GM23338 (cell line): ENCODE data around the gene RANGAP1. TPM values are rescaled to one million over a fixed set of nuclear protein-coding genes. Genes with fewer than 3 reads are reported as not detected.

Source experiments
- ATAC-seq: fragments of 200-7000 bp; cut with Tn5 transposase; 3 replicates; pipeline ENCODE4 v1.9.1; 2020
- DNase-seq: peaks from one replicate; pipeline ENCODE4 v3.0.0-alpha.2; 2015; ENCODE audit warnings: low spot score
- H2AFZ ChIP-seq: fragments of 200-600 bp; sonication (generic); 2 replicates; pipeline ENCODE4 v1.8.0; 2016; ENCODE audit warnings: antibody characterized with exemption, mild to moderate bottlenecking, moderate library complexity
- H3F3A ChIP-seq: fragments of 200-600 bp; sonication (generic); replicated peaks from 2 replicates; pipeline ENCODE4 v1.8.0; 2017; ENCODE audit warnings: antibody characterized with exemption, mixed run types, low read depth
- H3K27ac ChIP-seq: fragments of 200-600 bp; sonication (generic); 2 replicates; pipeline ENCODE4 v1.6.1; 2016; ENCODE audit warnings: low read depth
- H3K27me3 ChIP-seq: fragments of 200-600 bp; sonication (generic); 2 replicates; pipeline ENCODE4 v1.8.0; 2016; ENCODE audit warnings: mild to moderate bottlenecking, mixed run types, moderate library complexity; ENCODE audit not compliant: insufficient read depth
- H3K36me3 ChIP-seq: fragments of 200-600 bp; sonication (generic); 2 replicates; pipeline ENCODE4 v1.8.0; 2016; ENCODE audit warnings: mild to moderate bottlenecking; ENCODE audit not compliant: insufficient read depth
- H3K4me1 ChIP-seq: fragments of 200-600 bp; sonication (generic); 2 replicates; pipeline ENCODE4 v1.8.0; 2016; ENCODE audit warnings: mild to moderate bottlenecking, moderate library complexity; ENCODE audit not compliant: insufficient read depth
- H3K4me2 ChIP-seq: fragments of 200-600 bp; sonication (generic); 2 replicates; pipeline ENCODE4 v1.7.1; 2017; ENCODE audit warnings: mixed run types
- H3K4me3 ChIP-seq: fragments of 200-600 bp; sonication (generic); 2 replicates; pipeline ENCODE4 v1.6.1; 2016; ENCODE audit warnings: mixed run types
- H3K79me2 ChIP-seq: fragments of 200-600 bp; sonication (generic); replicated peaks from 2 replicates; pipeline ENCODE4 v1.8.0; 2017; ENCODE audit warnings: mild to moderate bottlenecking; ENCODE audit not compliant: insufficient read depth
- H3K9me2 ChIP-seq: fragments of 200-600 bp; sonication (generic); 2 replicates; pipeline ENCODE4 v1.8.0; 2017; ENCODE audit not compliant: insufficient read depth
- H4K20me1 ChIP-seq: fragments of 200-600 bp; sonication (generic); replicated peaks from 2 replicates; pipeline ENCODE4 v1.8.0; 2017; ENCODE audit warnings: mild to moderate bottlenecking; ENCODE audit not compliant: insufficient read depth
- H3K27ac Mint-ChIP-seq: 2 replicates; pipeline ENCODE4 v1.8.0; 2020; ENCODE audit warnings: inconsistent platforms, mild to moderate bottlenecking, moderate library complexity, mixed read lengths
- H3K27me3 Mint-ChIP-seq: 3 replicates; pipeline ENCODE4 v1.8.0; 2022; ENCODE audit warnings: low read depth, mild to moderate bottlenecking, moderate library complexity, mixed read lengths, inconsistent platforms; ENCODE audit not compliant: insufficient read depth, poor library complexity
- H3K36me3 Mint-ChIP-seq: 3 replicates; pipeline ENCODE4 v1.8.0; 2021; ENCODE audit warnings: low read depth, mild to moderate bottlenecking, inconsistent platforms, moderate library complexity, mixed read lengths
- H3K4me1 Mint-ChIP-seq: 3 replicates; pipeline ENCODE4 v1.8.0; 2020; ENCODE audit warnings: mild to moderate bottlenecking, inconsistent platforms, mixed read lengths
- H3K4me3 Mint-ChIP-seq: 3 replicates; pipeline ENCODE4 v1.8.0; 2021; ENCODE audit warnings: moderate library complexity, mild to moderate bottlenecking, inconsistent platforms, mixed read lengths
- H3K9me3 Mint-ChIP-seq: 3 replicates; pipeline ENCODE4 v1.8.0; 2020; ENCODE audit warnings: moderate library complexity, mild to moderate bottlenecking, inconsistent platforms, mixed read lengths
- CREB1 ChIP-seq: fragments of 250-450 bp; sonication (Bioruptor Pico); IDR thresholded peaks from 2 replicates; pipeline ENCODE4 v1.5.0; 2020; ENCODE audit warnings: low read depth, mild to moderate bottlenecking, moderate library complexity
- POLR2AphosphoS5 ChIP-seq: IDR thresholded peaks from 2 replicates; pipeline ENCODE4 v1.6.1; 2016; ENCODE audit warnings: antibody characterized with exemption, low read depth
- STAT1 ChIP-seq: IDR thresholded peaks from one replicate; pipeline ENCODE4 v1.6.1; 2016; ENCODE audit warnings: antibody characterized with exemption; ENCODE audit not compliant: unreplicated experiment
- ZNF331 ChIP-seq: fragments of 250-450 bp; sonication (Bioruptor Pico); IDR thresholded peaks from 2 replicates; pipeline ENCODE4 v1.5.0; 2020; ENCODE audit warnings: low read depth, mild to moderate bottlenecking, moderate library complexity
- polyA plus RNA-seq: library from polyadenylated mRNA; unstranded; fragments of >200 nt; fragmentation: Nextera tagmentation; extraction: Ambion mirVana; gene quantifications from 2 replicates; pipeline ENCODE4 v1.2.1, GENCODE V29; 2016
- total RNA-seq: library from RNA; depleted of rRNA; stranded (reverse); fragments of >200 nt; shearing (Covaris generic); gene quantifications from 2 replicates; pipeline ENCODE4 v1.2.3, GENCODE V29; 2014
- TF ChIP-seq, protein P1 (sequence below): fragments of 250-450 bp; sonication (Bioruptor Pico); IDR thresholded peaks from 2 replicates; pipeline ENCODE4 v1.5.0; 2020; ENCODE audit warnings: mild to moderate bottlenecking, moderate library complexity

The RANGAP1 gene
- total and polyA plus RNA-seq, 2 experiments from 2014 or later: 54.7 to 141 TPM

DNA sequence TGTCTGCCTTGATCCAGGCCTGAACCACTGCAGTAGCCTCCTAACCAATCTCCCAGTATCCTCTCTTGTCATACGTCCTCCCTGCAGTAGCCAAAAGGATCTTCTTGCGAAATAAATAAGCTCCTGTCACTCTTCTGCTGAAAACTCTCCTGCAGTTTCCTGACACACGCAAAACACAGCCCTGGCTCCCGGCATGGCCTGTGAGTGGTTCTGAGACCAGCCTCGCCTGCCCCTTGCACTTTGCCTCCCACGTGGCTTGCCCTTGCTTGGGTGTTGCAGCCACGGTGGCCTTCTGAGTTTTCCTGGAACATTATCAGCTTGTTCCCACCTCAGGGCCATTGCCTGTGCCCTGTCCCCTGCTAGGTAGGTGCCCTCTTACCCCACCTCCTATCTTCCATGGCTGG lies 22.6 kb upstream of the RANGAP1 start:
- H3K36me3 Mint-ChIP-seq: peaks cover 34% of the 10 kb centered on the region
- H3K27ac Mint-ChIP-seq: no peak overlapping the region
- peaks cover 12% of the 10 kb centered on the region for H3K4me1 ChIP-seq
- H3K9me3 Mint-ChIP-seq: no peaks in the 10 kb centered on the region
- H3K9me2 ChIP-seq: no peaks in the 10 kb centered on the region
- no peaks in the 10 kb centered on the region for H3K27me3 ChIP-seq
- H3K4me3 Mint-ChIP-seq: no peak overlapping the region; the same call in 2 of the 3 replicates
- ATAC-seq (no peak), DNase-seq (no peak)
- H3K4me3 ChIP-seq: no peak overlapping the region
- peaks cover 9% of the 10 kb centered on the region for H3K27me3 Mint-ChIP-seq
- no peak for TF ChIP-seq POLR2AphosphoS5
- TF ChIP-seq, protein P1, sequence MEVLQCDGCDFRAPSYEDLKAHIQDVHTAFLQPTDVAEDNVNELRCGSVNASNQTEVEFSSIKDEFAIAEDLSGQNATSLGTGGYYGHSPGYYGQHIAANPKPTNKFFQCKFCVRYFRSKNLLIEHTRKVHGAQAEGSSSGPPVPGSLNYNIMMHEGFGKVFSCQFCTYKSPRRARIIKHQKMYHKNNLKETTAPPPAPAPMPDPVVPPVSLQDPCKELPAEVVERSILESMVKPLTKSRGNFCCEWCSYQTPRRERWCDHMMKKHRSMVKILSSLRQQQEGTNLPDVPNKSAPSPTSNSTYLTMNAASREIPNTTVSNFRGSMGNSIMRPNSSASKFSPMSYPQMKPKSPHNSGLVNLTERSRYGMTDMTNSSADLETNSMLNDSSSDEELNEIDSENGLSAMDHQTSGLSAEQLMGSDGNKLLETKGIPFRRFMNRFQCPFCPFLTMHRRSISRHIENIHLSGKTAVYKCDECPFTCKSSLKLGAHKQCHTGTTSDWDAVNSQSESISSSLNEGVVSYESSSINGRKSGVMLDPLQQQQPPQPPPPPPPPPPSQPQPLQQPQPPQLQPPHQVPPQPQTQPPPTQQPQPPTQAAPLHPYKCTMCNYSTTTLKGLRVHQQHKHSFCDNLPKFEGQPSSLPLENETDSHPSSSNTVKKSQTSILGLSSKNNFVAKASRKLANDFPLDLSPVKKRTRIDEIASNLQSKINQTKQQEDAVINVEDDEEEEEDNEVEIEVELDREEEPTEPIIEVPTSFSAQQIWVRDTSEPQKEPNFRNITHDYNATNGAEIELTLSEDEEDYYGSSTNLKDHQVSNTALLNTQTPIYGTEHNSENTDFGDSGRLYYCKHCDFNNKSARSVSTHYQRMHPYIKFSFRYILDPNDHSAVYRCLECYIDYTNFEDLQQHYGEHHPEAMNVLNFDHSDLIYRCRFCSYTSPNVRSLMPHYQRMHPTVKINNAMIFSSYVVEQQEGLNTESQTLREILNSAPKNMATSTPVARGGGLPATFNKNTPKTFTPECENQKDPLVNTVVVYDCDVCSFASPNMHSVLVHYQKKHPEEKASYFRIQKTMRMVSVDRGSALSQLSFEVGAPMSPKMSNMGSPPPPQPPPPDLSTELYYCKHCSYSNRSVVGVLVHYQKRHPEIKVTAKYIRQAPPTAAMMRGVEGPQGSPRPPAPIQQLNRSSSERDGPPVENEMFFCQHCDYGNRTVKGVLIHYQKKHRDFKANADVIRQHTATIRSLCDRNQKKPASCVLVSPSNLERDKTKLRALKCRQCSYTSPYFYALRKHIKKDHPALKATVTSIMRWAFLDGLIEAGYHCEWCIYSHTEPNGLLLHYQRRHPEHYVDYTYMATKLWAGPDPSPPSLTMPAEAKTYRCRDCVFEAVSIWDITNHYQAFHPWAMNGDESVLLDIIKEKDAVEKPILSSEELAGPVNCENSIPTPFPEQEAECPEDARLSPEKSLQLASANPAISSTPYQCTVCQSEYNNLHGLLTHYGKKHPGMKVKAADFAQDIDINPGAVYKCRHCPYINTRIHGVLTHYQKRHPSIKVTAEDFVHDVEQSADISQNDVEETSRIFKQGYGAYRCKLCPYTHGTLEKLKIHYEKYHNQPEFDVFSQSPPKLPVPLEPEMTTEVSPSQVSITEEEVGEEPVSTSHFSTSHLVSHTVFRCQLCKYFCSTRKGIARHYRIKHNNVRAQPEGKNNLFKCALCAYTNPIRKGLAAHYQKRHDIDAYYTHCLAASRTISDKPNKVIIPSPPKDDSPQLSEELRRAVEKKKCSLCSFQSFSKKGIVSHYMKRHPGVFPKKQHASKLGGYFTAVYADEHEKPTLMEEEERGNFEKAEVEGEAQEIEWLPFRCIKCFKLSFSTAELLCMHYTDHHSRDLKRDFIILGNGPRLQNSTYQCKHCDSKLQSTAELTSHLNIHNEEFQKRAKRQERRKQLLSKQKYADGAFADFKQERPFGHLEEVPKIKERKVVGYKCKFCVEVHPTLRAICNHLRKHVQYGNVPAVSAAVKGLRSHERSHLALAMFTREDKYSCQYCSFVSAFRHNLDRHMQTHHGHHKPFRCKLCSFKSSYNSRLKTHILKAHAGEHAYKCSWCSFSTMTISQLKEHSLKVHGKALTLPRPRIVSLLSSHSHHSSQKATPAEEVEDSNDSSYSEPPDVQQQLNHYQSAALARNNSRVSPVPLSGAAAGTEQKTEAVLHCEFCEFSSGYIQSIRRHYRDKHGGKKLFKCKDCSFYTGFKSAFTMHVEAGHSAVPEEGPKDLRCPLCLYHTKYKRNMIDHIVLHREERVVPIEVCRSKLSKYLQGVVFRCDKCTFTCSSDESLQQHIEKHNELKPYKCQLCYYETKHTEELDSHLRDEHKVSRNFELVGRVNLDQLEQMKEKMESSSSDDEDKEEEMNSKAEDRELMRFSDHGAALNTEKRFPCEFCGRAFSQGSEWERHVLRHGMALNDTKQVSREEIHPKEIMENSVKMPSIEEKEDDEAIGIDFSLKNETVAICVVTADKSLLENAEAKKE (CRISPR knock-in tag): no peak
- peaks cover 30% of the 10 kb centered on the region for H4K20me1 ChIP-seq
- H3K79me2 ChIP-seq: peaks cover 100% of the 10 kb centered on the region
- no peaks in the 10 kb centered on the region for H3K36me3 ChIP-seq
- no peak overlapping the region for H3K27ac ChIP-seq
- H2AFZ ChIP-seq: no peak overlapping the region
- H3K4me1 Mint-ChIP-seq: peaks cover 29% of the 10 kb centered on the region
- H3F3A ChIP-seq: 0 out of 2 replicates have a peak, but pooled peaks cover 6% of the 10 kb centered on the region
- no peak overlapping the region for H3K4me2 ChIP-seq

DNA sequence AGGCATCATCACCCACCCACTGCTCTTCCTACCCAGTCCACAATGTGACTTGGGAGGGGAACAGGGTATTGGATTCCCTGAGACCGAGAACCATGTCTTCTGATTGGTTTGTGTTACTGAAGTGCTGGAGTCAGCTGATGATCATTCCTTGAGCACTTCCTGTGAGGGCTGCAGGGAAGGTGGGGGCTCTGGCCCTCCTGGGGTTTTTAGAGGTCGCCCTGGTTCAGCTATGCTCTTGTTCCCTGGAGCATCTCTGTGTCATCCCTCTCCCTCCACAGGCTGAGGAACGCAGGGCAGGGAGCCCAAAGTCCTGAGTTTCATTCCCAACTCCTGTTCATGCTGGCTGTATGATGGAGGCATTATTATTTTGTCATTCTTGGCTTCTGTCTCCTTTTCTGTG lies 22.1 kb upstream of the RANGAP1 start:
- Mint-ChIP-seq H3K9me3 (no peaks in the 10 kb centered on the region), H3K36me3 (peaks cover 34% of the 10 kb centered on the region), H3K4me3 (no peak overlapping the region; the same call in 2 of the 3 replicates), H3K4me1 (peaks cover 33% of the 10 kb centered on the region), H3K27ac (no peak overlapping the region), H3K27me3 (peaks cover 9% of the 10 kb centered on the region)
- peak; percentile 45 for DNase-seq
- H3K27me3 ChIP-seq: no peaks in the 10 kb centered on the region
- H3K4me1 ChIP-seq: peaks cover 13% of the 10 kb centered on the region
- peaks cover 30% of the 10 kb centered on the region for H4K20me1 ChIP-seq
- H3K79me2 ChIP-seq: peaks cover 100% of the 10 kb centered on the region
- ATAC-seq: peak; percentile 50
- peak overlapping the region; percentile 83; the same call in 1 of the 2 replicates for H3K27ac ChIP-seq
- no peaks in the 10 kb centered on the region for H3K36me3 ChIP-seq
- no peak overlapping the region for H2AFZ ChIP-seq
- TF ChIP-seq POLR2AphosphoS5 (no peak), ZNF331 (CRISPR knock-in tag) (no peak), STAT1 (no peak), CREB1 (CRISPR knock-in tag) (no peak)
- H3K9me2 ChIP-seq: no peaks in the 10 kb centered on the region
- H3K4me3 ChIP-seq: no peak overlapping the region
- no peak overlapping the region for H3K4me2 ChIP-seq
- 0 out of 2 replicates have a peak, but pooled peaks cover 6% of the 10 kb centered on the region for H3F3A ChIP-seq
